Left ventricle myocardium superior (tissue), 1 donor: ENCODE results near the gene MMP20. TPM values are rescaled to one million over a fixed set of nuclear protein-coding genes. Genes with fewer than 3 reads are reported as not detected.

ENCODE experiments used
- ATAC-seq: fragments of 200-7000 bp; cut with Tn5 transposase; one replicate; pipeline ENCODE4 v1.9.1; 2020; ENCODE audit warnings: mild to moderate bottlenecking, moderate library complexity
- DNase-seq: peaks from one replicate; pipeline ENCODE4 v3.0.0-alpha.2; 2020
- intact Hi-C: fragments of 100-400 bp; cut with micrococcal nuclease; formaldehyde crosslinking; loops from one replicate; pipeline ENCODE4 v1.11.0; 2022
- total RNA-seq: library from RNA; stranded (reverse); fragmentation: NEBNext Ultra II Directional; extraction: Animal tissue kit (Norgen Biotek cat#: 25700); gene quantifications from one replicate; pipeline ENCODE4 v1.2.1, GENCODE V29; 2021
- donor health status: DM: no; HTN: yes; CAD: no; lungs with severe emphysema.

The MMP20 gene
- total RNA-seq, 1 donor from 2014 or later: not detected

- intact Hi-C loops: no loop called here
- DNase-seq (no peak), ATAC-seq (no peak)
Observed at GRCh38 chr11:102528618-102529017, 96.5 kb downstream of the MMP20 start.

- intact Hi-C loops: no loop called here
- ATAC-seq: no peak
- DNase-seq: no peak
Observed at GRCh38 chr11:102527684-102528083, 97.4 kb downstream of the MMP20 start.

GRCh38 chr11:102527041-102527440 is 98.1 kb downstream of the MMP20 start:
- no peak for DNase-seq
- intact Hi-C loops: no loop called here
- no peak for ATAC-seq

Other genes with a start within 250 kb of the MMP20 start
- 75.9 TPM for gene TMEM123, start 172.6 kb downstream of the MMP20 start, total RNA-seq
- not detected for gene MMP7, start 94.6 kb downstream of the MMP20 start, total RNA-seq
- gene MMP27, start 80.4 kb upstream of the MMP20 start, total RNA-seq: not detected
- gene MMP8, start 99.6 kb upstream of the MMP20 start, total RNA-seq: not detected
- gene MMP10, start 155.3 kb upstream of the MMP20 start, total RNA-seq: not detected
- gene MMP1, start 172.8 kb upstream of the MMP20 start, total RNA-seq: not detected
- gene MMP3, start 218.3 kb upstream of the MMP20 start, total RNA-seq: not detected
- gene MMP12, start 249.7 kb upstream of the MMP20 start, total RNA-seq: not detected